Measurements from ENCODE around the gene TEDC1.

GRCh38 chr14:105497671-105498429 lies 6.8 kb downstream of the TEDC1 start:
- no peak for TF ChIP-seq EZH2 (IDR thresholded peaks at IDR 0.05)
- no peak; the same call in 1 of the 2 replicates for TF ChIP-seq POLR2AphosphoS5 (IDR thresholded peaks at IDR 0.05; ENCODE audit: borderline replicate concordance, low read depth, low read length)
- TF ChIP-seq FOXP2 (optimal IDR thresholded peaks at IDR 0.05; ENCODE audit: control extremely low read depth, extremely low read length, insufficient read depth), result no peak
